A673 (cell line): ENCODE data around the gene HELT. TPM values are rescaled to one million over a fixed set of nuclear protein-coding genes. Genes with fewer than 3 reads are reported as not detected.
A peak's percentile ranks its signal among the peaks of the same experiment; 100 is the strongest.

ENCODE experiments used
- BruUV-seq: library from RNA; stranded (reverse); fragments of 400-500 nt; replicated peaks from 2 replicates; lab custom pipeline; 2021; lab: Mats Ljungman, UMichigan
- CTCF ChIA-PET: fragments of 300-600 bp; sonication (Branson Sonifier 250); formaldehyde crosslinking; loops from one replicate; lab custom pipeline; 2022; ENCODE audit warnings: antibody characterized with exemption; lab: Charles Lee
- POLR2A ChIA-PET: fragments of 300-600 bp; sonication (Branson Sonifier 250); formaldehyde crosslinking; loops from one replicate; lab custom pipeline; 2022; ENCODE audit warnings: antibody characterized with exemption; ENCODE audit not compliant: low non-redundant PET; lab: Charles Lee
- DNase-seq: peaks from one replicate; pipeline ENCODE4 v3.0.0-alpha.2; 2015; ENCODE audit warnings: low spot score
- H3K27ac ChIP-seq: fragments of 200-600 bp; sonication (generic); 2 replicates; pipeline ENCODE4 v1.5.1; 2016; ENCODE audit warnings: mixed run types, low read depth, mild to moderate bottlenecking, mixed read lengths, antibody characterized with exemption, low read length; ENCODE audit not compliant: poor library complexity, severe bottlenecking
- H3K27me3 ChIP-seq: fragments of 200-600 bp; sonication (generic); replicated peaks from 2 replicates; pipeline ENCODE4 v1.6.1; 2017; ENCODE audit warnings: mixed run types, low read depth, mild to moderate bottlenecking, mixed read lengths, antibody characterized with exemption, low read length; ENCODE audit not compliant: insufficient read depth, poor library complexity
- H3K36me3 ChIP-seq: fragments of 200-600 bp; sonication (generic); 2 replicates; pipeline ENCODE4 v1.6.1; 2016; ENCODE audit warnings: mixed run types, mild to moderate bottlenecking, mixed read lengths, antibody characterized with exemption, low read length; ENCODE audit not compliant: insufficient read depth, poor library complexity, severe bottlenecking
- H3K4me1 ChIP-seq: fragments of 200-600 bp; sonication (generic); 2 replicates; pipeline ENCODE4 v1.6.1; 2017; ENCODE audit warnings: mixed run types, mild to moderate bottlenecking, mixed read lengths, antibody characterized with exemption, low read length; ENCODE audit not compliant: insufficient read depth, poor library complexity, severe bottlenecking
- H3K4me3 ChIP-seq: fragments of 200-600 bp; sonication (generic); 2 replicates; pipeline ENCODE4 v1.5.1; 2016; ENCODE audit warnings: low read depth, mixed run types, mild to moderate bottlenecking, mixed read lengths, low read length; ENCODE audit not compliant: poor library complexity, severe bottlenecking
- H3K9me3 ChIP-seq: fragments of 200-600 bp; sonication (generic); 2 replicates; pipeline ENCODE4 v1.6.1; 2016; ENCODE audit warnings: mixed run types, low read depth, mild to moderate bottlenecking, mixed read lengths, antibody characterized with exemption, low read length; ENCODE audit not compliant: poor library complexity, severe bottlenecking
- EZH2 ChIP-seq: fragments of 200-600 bp; sonication (generic); IDR thresholded peaks from 2 replicates; pipeline ENCODE4 v1.6.1; 2017; ENCODE audit warnings: borderline replicate concordance, low read depth, mild to moderate bottlenecking, mixed read lengths, antibody characterized with exemption, low read length; ENCODE audit not compliant: poor library complexity, severe bottlenecking
- intact Hi-C: fragments of 100-400 bp; cut with micrococcal nuclease; formaldehyde crosslinking; loops from one replicate; pipeline ENCODE4 v1.10.0; 2022; ENCODE audit not compliant: unreplicated experiment
- total RNA-seq: library from RNA; stranded (reverse); gene quantifications from 2 replicates; pipeline ENCODE4 v1.2.3, GENCODE V29; 2021
- TF ChIP-seq, protein P1 (sequence below): fragments of 300-800, 200-600 bp; sonication (generic); conservative IDR thresholded peaks from 2 replicates; pipeline ENCODE4 v1.5.1; 2017; ENCODE audit warnings: low read depth, mild to moderate bottlenecking, antibody characterized with exemption, low read length, moderate library complexity, mixed read lengths

The HELT gene
- total RNA-seq, 1 experiment from 2014 or later = not detected

- CTCF ChIA-PET = no interaction called here
- no peak overlapping the region for H3K27ac ChIP-seq
- H3K27me3 ChIP-seq = peaks cover 94% of the 10 kb centered on the region
- POLR2A ChIA-PET = no interaction called here
- BruUV-seq = no TSS peak
- no peaks in the 10 kb centered on the region for H3K4me1 ChIP-seq
- H3K4me3 ChIP-seq = no peak overlapping the region
- no peaks in the 10 kb centered on the region for H3K9me3 ChIP-seq
- DNase-seq = no peak
- TF ChIP-seq, protein P1, sequence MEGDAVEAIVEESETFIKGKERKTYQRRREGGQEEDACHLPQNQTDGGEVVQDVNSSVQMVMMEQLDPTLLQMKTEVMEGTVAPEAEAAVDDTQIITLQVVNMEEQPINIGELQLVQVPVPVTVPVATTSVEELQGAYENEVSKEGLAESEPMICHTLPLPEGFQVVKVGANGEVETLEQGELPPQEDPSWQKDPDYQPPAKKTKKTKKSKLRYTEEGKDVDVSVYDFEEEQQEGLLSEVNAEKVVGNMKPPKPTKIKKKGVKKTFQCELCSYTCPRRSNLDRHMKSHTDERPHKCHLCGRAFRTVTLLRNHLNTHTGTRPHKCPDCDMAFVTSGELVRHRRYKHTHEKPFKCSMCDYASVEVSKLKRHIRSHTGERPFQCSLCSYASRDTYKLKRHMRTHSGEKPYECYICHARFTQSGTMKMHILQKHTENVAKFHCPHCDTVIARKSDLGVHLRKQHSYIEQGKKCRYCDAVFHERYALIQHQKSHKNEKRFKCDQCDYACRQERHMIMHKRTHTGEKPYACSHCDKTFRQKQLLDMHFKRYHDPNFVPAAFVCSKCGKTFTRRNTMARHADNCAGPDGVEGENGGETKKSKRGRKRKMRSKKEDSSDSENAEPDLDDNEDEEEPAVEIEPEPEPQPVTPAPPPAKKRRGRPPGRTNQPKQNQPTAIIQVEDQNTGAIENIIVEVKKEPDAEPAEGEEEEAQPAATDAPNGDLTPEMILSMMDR = no peak
- TF ChIP-seq EZH2 = peak; percentile 47
- intact Hi-C loops = loop anchor here (10.0 kb wide), 1 partner anchor 1018 kb away; no protein-coding TSS in a partner anchor
- no peaks in the 10 kb centered on the region for H3K36me3 ChIP-seq
Observed at GRCh38 chr4:185016101-185016940, 2.0 kb upstream of the HELT start.

- Histone ChIP-seq H3K36me3 (no peaks in the 10 kb centered on the region), H3K27ac (no peak overlapping the region), H3K4me3 (no peak overlapping the region), H3K27me3 (peaks cover 97% of the 10 kb centered on the region), H3K4me1 (no peaks in the 10 kb centered on the region), H3K9me3 (no peaks in the 10 kb centered on the region)
- POLR2A ChIA-PET = no interaction called here
- peak; percentile 38 for TF ChIP-seq EZH2
- TF ChIP-seq, protein P1 = no peak
- DNase-seq = no peak
- BruUV-seq = no TSS peak
- intact Hi-C loops = loop anchor here (10.0 kb wide), 1 partner anchor 1018 kb away; no protein-coding TSS in a partner anchor
- CTCF ChIA-PET = no interaction called here
Observed at GRCh38 chr4:185016946-185017758, 1.1 kb upstream of the HELT start.

DNA sequence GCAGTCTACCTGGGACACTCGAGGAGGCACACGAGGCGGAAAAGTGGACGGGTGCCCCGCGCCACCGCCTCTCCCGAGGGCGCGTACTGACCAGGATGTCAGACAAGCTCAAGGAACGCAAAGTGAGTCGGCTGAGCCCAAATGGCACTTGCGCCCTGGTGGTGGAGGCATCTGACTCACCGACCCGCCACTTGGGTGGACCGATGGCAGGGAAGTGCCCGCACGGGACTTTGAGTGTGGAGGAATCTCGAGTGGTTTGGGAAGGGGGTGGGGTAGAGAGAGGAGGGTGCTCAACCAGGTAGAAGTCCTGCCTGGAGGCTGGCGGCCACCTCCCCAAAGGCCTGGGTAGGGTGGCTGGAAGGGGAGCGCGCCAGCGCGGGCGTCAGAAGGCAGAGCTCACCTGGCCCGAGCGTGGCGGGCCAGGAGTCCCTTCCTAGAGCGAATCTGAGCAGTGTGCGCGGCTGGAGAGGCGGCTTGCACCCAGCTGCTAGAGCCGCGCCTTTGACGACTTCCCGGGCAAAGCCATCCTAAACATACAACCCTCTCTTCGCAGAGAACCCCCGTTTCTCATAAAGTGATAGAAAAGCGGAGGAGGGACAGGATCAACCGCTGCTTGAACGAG, 655 bp downstream of the HELT start:
- Histone ChIP-seq H3K36me3 (no peaks in the 10 kb centered on the region), H3K27ac (no peak overlapping the region), H3K4me1 (no peaks in the 10 kb centered on the region), H3K27me3 (peaks cover 98% of the 10 kb centered on the region), H3K9me3 (no peaks in the 10 kb centered on the region), H3K4me3 (no peak overlapping the region)
- CTCF ChIA-PET = no interaction called here
- TF ChIP-seq, protein P1 = no peak
- TF ChIP-seq EZH2 = no peak
- POLR2A ChIA-PET = no interaction called here
- no peak for DNase-seq
- BruUV-seq = no TSS peak
- intact Hi-C loops = loop anchor here (10.0 kb wide), 1 partner anchor 1016 kb away; no protein-coding TSS in a partner anchor
